ENCODE data around the gene AATK.
"Not testable (repeated sequence)": the region's sequence is repeated elsewhere in the genome, so short reads cannot be mapped to it uniquely, and the experiment has no call there.

The AATK gene

DNA sequence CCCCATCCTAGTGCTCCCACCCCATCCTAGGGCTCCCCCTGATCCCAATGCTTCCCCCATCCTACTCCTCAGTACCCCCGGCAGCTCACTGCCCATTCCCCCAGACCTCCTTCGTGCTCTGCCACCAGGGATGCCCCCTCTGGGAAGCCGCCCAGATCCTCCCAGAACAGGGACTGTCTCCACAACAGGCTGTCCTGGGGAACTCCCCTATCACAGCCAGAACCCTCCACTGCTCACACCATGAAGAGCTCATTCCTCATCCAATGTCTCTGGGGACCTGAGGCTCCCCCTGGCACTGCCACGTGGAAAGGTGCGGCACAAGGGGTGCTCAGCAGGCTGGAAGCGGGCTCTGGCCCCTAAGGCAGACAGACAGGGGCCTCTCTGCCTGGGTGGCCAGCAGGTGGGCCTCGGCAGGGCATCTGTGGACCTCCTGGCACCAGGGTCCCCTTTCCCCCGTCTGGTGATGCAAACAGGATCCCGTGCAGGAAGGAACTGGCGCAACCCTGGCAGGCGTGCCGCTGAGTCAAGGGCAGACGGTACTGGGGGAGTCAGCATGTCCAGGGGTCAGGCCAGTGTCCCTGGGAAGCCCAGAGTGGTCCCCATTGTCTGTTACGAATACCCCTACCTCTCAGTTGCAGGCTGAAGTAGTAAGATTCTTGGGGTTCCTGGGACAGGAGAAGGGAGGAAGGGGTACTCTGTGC, 15.5 kb downstream of the AATK start:
- TF ChIP-seq, protein P1, sequence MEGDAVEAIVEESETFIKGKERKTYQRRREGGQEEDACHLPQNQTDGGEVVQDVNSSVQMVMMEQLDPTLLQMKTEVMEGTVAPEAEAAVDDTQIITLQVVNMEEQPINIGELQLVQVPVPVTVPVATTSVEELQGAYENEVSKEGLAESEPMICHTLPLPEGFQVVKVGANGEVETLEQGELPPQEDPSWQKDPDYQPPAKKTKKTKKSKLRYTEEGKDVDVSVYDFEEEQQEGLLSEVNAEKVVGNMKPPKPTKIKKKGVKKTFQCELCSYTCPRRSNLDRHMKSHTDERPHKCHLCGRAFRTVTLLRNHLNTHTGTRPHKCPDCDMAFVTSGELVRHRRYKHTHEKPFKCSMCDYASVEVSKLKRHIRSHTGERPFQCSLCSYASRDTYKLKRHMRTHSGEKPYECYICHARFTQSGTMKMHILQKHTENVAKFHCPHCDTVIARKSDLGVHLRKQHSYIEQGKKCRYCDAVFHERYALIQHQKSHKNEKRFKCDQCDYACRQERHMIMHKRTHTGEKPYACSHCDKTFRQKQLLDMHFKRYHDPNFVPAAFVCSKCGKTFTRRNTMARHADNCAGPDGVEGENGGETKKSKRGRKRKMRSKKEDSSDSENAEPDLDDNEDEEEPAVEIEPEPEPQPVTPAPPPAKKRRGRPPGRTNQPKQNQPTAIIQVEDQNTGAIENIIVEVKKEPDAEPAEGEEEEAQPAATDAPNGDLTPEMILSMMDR (IDR thresholded peaks at IDR 0.05) = no peak
- peak in 1 of 2 donors; percentile 38 for DNase-seq
- Histone ChIP-seq H3K27ac (no peak overlapping the region), H3K4me1 (no peaks in the 10 kb centered on the region), H3K4me3 (no peak overlapping the region), H3K36me3 (no peaks in the 10 kb centered on the region), H3K27me3 (peaks cover 0 to 28% of the 10 kb centered on the region in 2 donors), H3K9me3 (no peaks in the 10 kb centered on the region)
- intact Hi-C loops (cut with DNase I; ENCODE audit: low total_unique reads) = no loop called here

DNA sequence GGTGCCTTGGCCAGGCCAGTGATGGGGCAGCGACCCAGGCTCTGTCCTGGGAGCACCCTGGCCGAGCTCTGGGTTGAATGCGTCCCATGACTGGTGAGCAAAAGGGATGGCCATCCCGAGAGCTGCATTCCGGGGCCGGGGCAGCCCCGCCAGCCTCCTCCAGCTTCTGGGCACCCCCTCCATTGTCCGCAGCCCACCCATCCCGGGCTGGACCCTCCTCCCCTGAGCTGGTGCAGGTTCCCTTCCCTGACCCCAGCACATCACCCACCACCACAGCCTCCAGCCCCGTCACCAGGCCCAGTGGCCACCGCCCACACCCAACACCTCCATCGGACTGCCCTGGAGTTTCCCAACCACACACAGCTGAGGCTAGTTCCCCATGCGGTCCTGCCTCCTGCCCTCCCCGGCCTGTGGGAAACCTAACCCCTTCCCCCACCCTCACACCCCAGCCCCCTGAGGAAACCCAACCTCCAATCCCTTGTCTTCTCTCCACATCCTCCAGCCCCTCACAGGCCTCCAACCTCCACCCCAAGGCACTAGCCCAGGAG, 17.0 kb downstream of the AATK start:
- DNase-seq = no peak
- intact Hi-C loops (cut with DNase I; ENCODE audit: low total_unique reads) = no loop called here
- Histone ChIP-seq H3K27me3 (peaks cover 0 to 33% of the 10 kb centered on the region in 2 donors), H3K4me3 (no peak overlapping the region), H3K36me3 (no peaks in the 10 kb centered on the region), H3K27ac (no peak overlapping the region), H3K9me3 (no peaks in the 10 kb centered on the region), H3K4me1 (no peaks in the 10 kb centered on the region)
- TF ChIP-seq, protein P1 (IDR thresholded peaks at IDR 0.05) = no peak

DNA sequence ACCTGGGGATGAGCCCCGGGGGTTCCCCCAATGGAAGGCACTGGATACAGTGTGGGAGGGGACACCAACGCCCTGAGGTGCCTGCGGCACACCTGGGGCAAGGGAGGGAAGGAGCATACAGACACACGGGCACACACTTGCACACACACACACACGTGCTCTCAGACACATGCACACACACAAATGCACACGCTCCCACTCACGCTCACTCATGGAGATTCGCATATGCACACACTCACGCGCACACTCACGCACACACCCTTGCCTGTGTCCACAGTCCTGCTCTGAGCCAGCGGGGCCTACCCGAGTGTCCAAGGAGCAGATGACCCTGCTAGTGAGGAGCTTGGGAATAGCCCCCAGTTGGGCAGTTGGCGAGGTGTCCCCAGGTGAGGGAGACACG, 17.4 kb downstream of the AATK start:
- Histone ChIP-seq H3K36me3 (no peaks in the 10 kb centered on the region), H3K4me1 (no peaks in the 10 kb centered on the region), H3K27ac (no peak overlapping the region), H3K27me3 (peaks cover 0 to 38% of the 10 kb centered on the region in 2 donors), H3K9me3 (no peaks in the 10 kb centered on the region), H3K4me3 (no peak overlapping the region)
- intact Hi-C loops (cut with DNase I; ENCODE audit: low total_unique reads) = no loop called here
- no peak for DNase-seq
- TF ChIP-seq, protein P1 (IDR thresholded peaks at IDR 0.05) = no peak

DNA sequence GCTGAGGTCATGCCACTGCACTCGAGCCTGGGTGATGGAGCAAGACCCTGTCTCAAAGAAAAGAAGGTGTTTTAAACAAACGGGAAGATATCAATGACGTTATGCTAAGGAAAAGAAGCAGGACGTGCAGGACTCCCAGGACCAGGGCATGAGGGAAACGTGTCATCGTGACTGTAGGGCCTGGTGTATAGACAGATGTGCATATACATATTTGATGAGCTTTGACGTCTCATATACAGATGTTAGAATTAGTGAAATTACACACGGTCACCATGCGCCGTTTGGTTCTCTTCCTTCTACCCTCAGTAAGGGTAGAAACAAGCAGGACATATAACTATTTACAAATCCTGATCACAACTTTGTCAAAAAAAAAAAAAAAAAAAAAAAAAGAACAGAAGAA, 18.3 kb downstream of the AATK start:
- no peak for DNase-seq
- Histone ChIP-seq H3K4me1 (peaks cover 0 to 5% (median 2%) of the 10 kb centered on the region in 4 donors), H3K27ac (no peak overlapping the region), H3K27me3 (peaks cover 0 to 42% of the 10 kb centered on the region in 2 donors), H3K4me3 (no peak overlapping the region), H3K9me3 (no peaks in the 10 kb centered on the region), H3K36me3 (no peaks in the 10 kb centered on the region)
- intact Hi-C loops (cut with DNase I; ENCODE audit: low total_unique reads) = no loop called here
- TF ChIP-seq, protein P1 (IDR thresholded peaks at IDR 0.05) = no peak

DNA sequence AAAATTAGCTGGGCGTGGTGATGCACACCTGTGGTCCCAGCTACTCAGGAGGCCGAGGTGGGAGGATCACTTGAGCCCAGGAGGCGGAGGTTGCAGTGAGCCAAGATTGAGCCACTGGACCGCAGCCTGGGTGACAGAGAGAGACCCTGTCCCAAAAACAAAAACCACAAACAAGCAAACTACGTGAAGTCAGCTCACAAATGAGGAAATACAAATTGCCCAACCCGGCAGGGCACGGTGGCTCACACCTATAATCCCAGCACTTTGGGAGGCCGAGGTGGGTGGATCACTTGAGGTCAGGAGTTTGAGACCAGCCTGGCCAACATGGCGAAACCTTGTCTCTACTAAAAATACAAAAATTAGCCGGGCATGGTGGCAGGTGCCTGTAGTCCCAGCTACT, 19.8 kb downstream of the AATK start:
- peaks cover 0 to 38% of the 10 kb centered on the region in 2 donors for H3K27me3 ChIP-seq
- intact Hi-C loops (cut with DNase I; ENCODE audit: low total_unique reads); H3K27ac ChIP-seq; H3K36me3 ChIP-seq; H3K9me3 ChIP-seq; DNase-seq; H3K4me3 ChIP-seq; H3K4me1 ChIP-seq: not testable (repeated sequence)

DNA sequence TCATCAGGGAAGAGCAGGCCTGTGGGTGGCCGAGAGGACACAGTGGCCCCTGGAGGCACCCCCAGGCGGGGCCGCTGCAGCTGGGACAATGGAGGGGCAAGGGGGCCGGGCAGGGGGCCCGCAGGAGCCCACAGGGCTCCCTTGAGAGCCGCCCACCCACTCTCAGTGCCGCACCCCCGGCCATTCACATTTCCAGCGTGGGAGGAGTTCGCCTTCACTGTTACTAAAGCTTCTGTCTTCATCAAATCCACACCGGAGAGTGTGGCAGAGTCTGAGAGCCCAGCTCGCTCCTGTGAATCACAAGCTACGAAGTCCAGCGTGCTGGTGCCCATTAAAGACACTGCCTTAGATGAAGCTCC, 21.6 kb downstream of the AATK start:
- Histone ChIP-seq H3K27me3 (peaks cover 0 to 23% of the 10 kb centered on the region in 2 donors), H3K36me3 (no peaks in the 10 kb centered on the region), H3K9me3 (no peaks in the 10 kb centered on the region), H3K4me1 (peaks cover 0 to 10% (median 4%) of the 10 kb centered on the region in 4 donors), H3K27ac (no peak overlapping the region), H3K4me3 (no peak overlapping the region)
- TF ChIP-seq, protein P1 (IDR thresholded peaks at IDR 0.05) = no peak
- no peak for DNase-seq
- intact Hi-C loops (cut with DNase I; ENCODE audit: low total_unique reads) = no loop called here
